GM21390 (cell line): ENCODE results near the gene COL18A1.

Experiments used
- ATAC-seq: cut with Tn5 transposase; IDR thresholded peaks from one replicate; pipeline ENCODE4 v1.9.1; 2021; ENCODE audit not compliant: unreplicated experiment

Gene COL18A1

DNA sequence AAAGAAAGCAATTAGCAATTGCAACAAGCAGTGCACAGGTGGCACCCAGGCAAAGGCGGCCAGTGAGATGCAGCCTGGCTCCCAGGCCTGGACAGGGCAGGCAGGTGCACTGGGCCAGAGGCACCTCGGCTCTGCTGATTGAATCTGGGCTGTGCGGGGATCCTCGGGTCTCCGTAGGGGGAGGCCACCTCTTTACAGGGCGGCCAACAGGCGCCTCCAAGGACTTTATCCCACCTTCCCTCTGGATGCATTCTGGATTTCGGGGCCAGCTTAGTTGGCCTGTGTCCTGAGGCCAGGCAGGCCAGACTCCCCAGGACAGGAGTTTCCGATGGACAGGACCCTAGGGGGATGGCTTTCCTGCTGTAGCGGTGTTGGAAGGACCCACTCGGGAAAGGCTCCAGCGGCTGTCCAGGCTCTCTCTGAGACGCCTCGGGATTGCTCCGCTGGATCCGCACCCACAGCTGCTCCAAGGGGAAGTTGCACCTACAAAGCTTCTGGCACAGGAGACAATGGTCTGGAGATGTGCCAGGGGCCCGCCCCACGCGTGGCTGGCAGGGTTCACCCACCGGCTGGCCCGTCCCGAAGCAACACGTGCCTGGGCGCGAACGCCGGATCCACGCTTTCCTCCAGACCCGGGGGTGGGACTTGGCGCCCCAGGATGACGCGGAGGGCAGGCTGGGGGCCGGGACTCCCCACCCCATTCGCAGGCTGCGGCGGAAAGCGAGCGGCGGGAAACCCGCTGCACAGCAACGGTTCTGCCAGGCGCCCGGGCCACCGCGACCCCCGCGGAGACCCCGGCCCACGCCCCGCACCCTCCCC lies 136.5 kb downstream of the COL18A1 start:
- no peak for ATAC-seq

- ATAC-seq: peak; percentile 69
Observed at GRCh38 chr21:45542242-45542666, 137.3 kb downstream of the COL18A1 start, which contains the start of gene SLC19A1. TSS of gene SLC19A1 (minus strand) at chr21:45542440. CDS start at chr21:45537959, 4,481 bp downstream.

GRCh38 chr21:45542667-45543370 lies 137.9 kb downstream of the COL18A1 start:
- ATAC-seq: no peak

- ATAC-seq: no peak
Observed at GRCh38 chr21:45543371-45543709, 138.4 kb downstream of the COL18A1 start.

GRCh38 chr21:45543710-45544448 lies 138.9 kb downstream of the COL18A1 start:
- ATAC-seq: no peak

DNA sequence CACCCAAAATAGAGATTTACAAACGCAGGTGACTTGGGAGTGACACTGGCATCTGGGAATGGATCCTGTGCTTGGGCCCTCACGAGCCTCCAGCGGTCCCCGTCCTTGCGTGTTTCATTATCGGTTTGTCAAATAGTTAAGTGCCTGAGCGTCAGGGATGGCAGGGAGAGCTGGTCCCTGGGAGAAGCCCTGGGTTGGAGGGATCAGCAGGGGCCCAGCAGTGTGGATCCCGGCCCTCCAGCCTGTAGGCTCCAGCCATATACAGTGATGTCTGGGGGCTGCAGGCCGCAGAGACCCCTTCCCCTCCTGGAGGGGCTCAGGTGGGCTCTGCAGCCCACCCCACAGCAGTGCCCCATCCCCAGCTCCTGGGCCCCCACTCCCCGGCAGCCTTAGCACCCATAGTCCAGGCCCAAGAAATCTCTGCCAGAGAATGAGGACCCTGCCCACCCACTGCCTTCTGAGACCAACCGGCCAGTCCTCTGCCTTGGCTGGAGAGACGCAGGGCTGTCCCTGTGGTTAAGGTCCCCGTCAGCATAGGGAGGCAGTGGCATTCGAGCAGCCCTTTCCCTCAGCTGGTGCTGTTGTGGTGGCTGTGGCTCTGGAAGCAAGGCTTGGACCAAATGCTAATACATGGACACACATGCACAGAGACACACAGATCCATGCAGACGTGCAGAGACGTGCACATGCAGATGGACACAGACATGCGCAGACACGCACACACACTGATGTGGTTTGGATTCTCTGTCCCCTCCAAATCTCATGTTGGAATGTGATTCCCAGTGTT lies 139.7 kb downstream of the COL18A1 start:
- ATAC-seq: no peak

- ATAC-seq: no peak
Observed at GRCh38 chr21:45545236-45545570, 140.2 kb downstream of the COL18A1 start.

GRCh38 chr21:45545691-45546531 lies 140.9 kb downstream of the COL18A1 start:
- no peak for ATAC-seq

DNA sequence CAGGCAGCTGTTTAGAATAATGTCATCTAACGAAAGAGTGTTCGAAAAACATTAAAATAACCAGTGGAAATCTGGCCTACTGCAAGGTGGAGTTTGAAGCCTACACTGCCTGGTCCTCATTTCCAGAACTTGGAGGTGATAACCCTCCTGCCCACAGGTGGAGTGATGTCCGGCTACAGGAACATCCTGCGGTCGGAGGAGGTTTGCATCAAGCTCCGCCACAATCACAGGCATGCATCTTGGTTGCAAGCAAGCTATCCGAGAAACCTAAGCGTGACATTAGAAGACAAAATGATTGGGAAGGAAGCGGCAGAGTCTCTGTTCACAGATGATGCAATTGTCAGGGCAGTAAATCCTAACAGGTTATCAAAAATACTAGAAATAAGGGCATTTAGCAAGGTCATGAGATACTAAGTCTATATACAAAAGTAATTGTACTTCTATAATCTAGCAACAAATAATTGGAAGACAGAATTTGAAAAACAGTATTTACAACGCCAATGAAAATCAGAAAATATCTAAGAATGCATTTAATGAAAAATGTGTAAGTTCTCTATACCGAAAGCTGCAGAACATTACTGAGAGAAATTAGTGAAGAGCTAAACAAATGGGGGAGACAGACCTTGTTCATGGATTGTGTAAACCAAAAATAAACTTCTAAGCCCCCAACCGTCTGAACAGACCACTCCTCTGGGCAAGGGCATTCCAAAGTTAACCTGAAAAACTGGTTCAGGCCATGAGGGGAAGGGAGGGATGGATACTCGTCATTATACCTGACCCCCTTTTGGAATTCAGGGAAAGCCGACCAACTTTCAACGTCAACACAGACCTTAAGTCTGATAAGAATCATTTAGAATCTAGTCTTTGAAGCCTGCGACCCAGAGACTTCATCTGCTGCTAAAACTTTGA lies 141.9 kb downstream of the COL18A1 start:
- ATAC-seq: no peak

DNA sequence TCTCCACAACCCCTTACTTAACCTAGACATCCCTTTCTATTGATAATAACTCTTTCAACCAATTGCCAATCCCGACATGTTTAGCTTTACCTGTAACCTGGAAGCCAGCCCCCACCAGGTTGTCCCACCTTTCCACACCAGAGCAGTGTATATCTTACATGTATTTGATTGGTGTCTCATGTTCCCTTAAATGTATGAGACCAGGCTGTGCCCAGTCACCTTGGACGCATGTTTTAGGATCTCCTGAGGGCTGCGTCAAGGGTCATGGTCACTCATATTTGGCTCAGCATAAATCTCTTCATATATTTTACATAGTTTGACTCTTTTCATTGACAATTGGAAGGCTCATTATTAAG lies 142.6 kb downstream of the COL18A1 start:
- no peak for ATAC-seq

DNA sequence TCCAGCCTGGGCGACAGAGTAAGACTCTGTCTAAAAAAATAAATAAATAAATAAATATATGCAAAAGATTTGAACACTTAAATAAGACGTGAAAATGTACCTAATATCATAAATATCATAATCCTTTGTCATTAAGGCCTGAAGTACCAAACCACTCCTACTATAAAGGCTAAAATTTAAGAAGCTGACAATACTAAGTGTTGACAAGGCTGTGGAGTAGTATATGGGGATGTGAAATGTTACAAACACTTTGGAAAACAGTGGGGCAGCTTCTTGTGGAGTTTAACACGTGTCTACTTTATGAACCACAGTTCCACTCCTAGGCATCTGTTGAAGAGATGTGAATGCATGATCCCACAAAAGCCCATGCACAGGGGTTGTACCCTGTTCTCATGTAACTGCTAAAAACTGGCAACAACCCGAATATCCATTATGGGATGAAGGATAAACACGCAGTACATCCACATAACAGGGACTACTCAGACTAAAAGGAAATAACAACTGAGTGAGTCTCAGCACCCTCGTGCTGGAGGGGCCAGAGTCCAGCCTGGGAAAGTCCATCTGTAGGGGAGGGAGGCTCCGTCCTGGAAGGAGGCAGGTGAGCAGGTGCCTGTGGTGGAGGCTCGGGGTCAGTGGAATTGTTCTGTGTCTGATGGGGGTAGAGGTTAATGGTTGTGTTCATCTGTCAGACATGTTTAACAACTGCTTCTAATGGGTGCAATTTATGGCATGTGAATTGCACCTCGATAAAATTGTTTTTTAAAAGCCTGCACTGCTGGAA lies 143.9 kb downstream of the COL18A1 start:
- no peak for ATAC-seq

GRCh38 chr21:45549626-45550463 lies 144.9 kb downstream of the COL18A1 start:
- no peak for ATAC-seq

DNA sequence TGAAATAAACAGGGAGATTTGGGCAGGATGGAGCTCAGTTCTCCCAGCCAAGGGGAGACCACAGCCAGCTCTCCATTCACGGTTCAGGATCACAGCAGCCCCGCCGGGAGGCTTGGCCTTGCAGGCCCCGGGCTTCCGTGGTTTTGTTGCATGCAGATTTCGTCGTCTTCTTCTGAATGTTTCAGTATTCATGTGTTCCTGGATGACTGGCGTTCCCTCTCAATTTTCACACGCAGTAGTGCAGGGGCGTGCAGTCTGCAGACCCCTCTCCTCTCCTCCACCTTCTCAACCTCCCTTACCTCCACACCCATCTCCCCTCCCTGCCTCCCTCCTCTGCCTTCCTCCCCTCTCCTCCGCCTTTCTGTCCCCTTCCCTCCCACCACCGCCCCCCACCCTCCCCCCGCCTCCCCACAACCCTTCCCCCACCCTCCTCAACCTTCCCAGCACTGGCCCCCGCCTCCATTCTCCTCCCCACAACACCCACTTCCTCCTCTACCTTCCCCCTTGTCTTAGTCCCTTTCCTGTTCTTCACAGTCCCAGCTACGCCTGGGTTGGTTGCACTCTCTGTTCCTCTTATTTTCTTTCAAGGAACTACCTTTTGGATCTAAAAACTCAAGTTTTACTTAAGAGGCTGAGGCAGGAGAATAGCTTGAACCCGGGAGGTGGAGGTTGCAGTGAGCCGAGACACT lies 145.7 kb downstream of the COL18A1 start:
- no peak for ATAC-seq

- ATAC-seq: no peak
Observed at GRCh38 chr21:45551316-45551715, 146.4 kb downstream of the COL18A1 start.

- no peak for ATAC-seq
Observed at GRCh38 chr21:45551783-45552695, 147.1 kb downstream of the COL18A1 start.
